HG03066 (cell line): ENCODE data around the gene C4orf51.

Source experiments
- ATAC-seq: cut with Tn5 transposase; IDR thresholded peaks from one replicate; pipeline ENCODE4 v1.9.1; 2021; ENCODE audit warnings: low read depth; ENCODE audit not compliant: unreplicated experiment

The C4orf51 gene

GRCh38 chr4:145743641-145744040 lies 63.7 kb downstream of the C4orf51 start:
- ATAC-seq, result no peak

- no peak for ATAC-seq
Observed at GRCh38 chr4:145755802-145756201, 75.9 kb downstream of the C4orf51 start.

- no peak for ATAC-seq
Observed at GRCh38 chr4:145756244-145756643, 76.3 kb downstream of the C4orf51 start.

DNA sequence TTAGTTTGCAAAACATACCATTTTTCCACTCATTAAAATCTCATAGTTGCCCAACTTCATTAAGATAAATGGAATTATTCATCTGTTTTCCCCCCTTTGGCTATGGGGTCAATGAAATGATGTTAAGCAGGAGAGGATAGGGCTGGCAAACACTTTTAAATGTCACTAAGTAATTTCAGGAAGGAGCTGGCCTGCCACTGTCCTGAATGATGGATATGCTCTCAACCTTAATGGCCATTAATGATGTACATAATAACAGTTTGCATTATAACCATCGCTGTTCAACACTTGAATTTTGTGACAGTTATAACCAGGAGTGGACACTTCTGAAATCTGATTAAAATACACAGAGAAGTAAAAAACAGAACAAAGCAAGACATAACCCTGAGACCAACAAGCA lies 77.2 kb downstream of the C4orf51 start:
- ATAC-seq, result no peak

- no peak for ATAC-seq
Observed at GRCh38 chr4:145760176-145760575, 80.2 kb downstream of the C4orf51 start.

- no peak for ATAC-seq
Observed at GRCh38 chr4:145760961-145761929, 81.3 kb downstream of the C4orf51 start.

GRCh38 chr4:145762719-145763118 lies 82.8 kb downstream of the C4orf51 start:
- no peak for ATAC-seq

DNA sequence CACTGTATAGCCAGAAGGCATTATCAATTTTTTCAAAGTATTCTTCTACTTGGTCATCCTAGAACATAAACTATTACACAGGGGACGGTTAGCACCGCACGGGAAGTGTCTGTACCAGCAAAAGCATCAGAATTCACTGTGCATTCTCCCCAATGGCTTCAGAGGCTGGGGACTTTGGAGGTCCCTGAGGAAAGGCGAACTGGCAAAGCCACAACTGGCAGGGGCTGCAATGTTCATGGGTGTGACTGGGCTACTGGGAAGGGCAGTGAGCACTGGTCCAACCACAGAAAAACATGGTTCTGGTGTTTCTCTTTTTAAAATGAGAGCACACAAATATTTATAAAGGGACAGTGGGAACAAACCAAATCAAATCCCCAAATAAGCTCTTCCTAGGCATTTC lies 83.5 kb downstream of the C4orf51 start:
- ATAC-seq, result no peak

- ATAC-seq, result no peak
Observed at GRCh38 chr4:145766273-145766672, 86.3 kb downstream of the C4orf51 start.

DNA sequence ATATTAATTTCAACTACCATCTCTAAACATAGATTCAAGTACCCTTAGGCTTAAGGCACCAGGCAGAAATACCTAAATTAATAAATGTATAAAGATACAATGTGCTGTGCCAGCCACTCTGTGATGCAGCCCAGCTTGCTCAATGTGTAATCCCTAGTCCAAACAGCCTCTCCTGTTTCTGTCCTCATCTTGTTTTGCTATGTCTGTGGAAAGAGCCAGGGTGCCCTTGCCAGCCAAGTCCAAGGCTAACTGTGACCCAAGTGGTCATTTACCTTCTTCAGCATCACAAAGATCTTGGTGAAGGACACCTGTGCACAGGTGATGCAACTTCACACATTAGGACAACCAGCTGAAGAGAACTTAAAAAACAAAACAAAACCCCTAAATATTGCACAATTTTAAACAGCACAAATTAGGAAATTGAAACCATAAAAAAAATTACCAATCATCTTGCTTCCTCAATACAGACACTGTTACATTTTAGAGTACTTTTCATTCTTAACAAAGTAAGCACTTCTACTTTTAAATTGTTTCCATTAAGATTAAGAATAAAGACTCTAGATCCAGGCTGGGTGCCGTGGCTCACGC lies 89.6 kb downstream of the C4orf51 start:
- no peak for ATAC-seq

GRCh38 chr4:145770124-145770523 lies 90.2 kb downstream of the C4orf51 start:
- no peak for ATAC-seq

GRCh38 chr4:145772347-145772746 lies 92.4 kb downstream of the C4orf51 start:
- no peak for ATAC-seq

GRCh38 chr4:145773581-145774234 lies 93.8 kb downstream of the C4orf51 start:
- ATAC-seq, result peak; percentile 96

DNA sequence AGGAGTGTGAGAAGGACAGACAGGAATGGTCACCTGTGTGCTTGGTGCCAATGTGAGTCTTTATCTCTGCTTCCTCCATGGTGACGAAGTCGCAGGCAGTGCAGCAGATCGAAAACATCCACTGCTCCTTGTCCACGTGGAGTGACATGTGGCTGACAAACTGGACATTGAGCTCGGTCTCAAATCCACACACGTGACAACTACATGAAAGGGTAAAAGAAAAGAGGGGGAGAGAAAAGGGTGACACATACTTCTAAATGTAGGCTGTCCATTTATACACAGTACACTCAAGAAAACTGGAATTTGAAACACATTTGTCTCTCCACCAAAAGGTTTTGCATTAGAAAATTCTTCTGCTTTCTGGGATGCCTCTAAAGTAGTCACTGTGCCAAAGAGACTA lies 94.5 kb downstream of the C4orf51 start:
- ATAC-seq, result no peak

GRCh38 chr4:145775406-145775805 lies 95.5 kb downstream of the C4orf51 start:
- no peak for ATAC-seq

DNA sequence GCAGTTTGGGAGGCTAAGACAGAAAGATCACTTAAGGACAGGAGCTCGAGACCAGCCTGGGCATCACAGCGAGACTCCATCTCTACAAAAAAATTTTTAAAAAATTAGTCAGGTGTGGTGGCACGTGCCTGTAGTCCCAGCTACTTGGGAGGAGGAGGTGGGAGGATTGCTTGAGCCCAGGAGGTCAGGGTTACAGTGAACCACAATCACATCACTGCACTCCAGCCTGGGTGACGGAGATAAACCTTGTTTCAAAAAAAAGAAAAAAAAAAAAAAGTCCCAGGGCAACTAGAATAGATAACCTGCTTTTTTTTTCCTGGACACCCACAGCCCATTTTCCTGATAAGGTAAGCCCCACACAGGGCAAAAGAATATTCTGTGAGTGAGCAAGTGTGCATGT lies 96.3 kb downstream of the C4orf51 start:
- no peak for ATAC-seq

- ATAC-seq, result no peak
Observed at GRCh38 chr4:145779319-145779801, 99.4 kb downstream of the C4orf51 start.

DNA sequence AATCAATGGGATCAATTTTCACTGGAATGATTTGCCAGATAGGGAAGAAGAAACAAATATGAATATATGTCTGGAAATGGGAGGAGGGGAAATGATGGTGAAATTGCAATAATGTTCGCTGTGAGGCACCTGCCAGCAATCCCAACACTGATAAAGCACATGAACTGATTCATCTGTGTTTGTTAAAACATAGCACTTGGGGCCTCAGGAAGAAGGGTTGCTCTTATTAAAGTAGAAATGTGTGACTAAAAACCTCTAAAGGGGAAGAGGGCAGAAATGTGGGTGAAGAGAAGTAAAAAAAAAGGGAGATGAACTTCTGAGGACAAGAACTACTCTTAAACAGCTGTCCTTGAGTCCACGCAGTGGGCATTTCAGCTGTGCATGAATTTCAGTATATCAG lies 101.4 kb downstream of the C4orf51 start:
- ATAC-seq, result no peak
